ENCODE measurements around the gene PNPLA8.
A peak's percentile ranks its signal among the peaks of the same experiment; 100 is the strongest.

The PNPLA8 gene

DNA sequence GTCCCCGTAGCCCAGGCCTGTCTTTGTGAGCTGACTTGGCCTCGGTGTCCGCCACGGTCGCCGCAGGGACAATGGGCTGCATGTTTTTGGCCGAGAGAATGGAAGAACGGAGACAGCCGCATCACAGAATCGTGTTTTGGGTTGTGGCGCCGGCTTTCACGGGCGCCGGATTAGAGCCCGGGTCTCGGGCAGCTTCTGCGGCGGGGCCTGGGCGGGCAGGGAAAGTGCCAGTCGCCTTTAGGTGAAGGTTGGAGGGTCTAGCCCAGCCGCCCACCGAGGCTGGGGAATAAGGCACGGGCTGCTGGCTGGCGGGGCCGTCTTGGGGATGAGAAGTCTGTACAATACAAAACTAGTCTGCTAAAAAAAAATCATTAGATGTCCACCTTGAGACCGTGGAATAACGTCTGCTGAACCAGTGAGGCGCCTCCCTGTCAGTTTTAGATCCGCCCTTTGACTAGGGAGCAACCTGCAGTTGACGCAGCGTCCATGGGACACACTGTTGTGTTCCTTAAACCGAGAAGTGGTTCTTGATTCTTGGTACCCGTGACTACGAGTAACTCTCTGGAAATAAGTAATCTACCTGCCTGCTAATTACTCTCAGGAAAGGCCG lies 44.3 kb upstream of the PNPLA8 start:
- peaks cover 13% of the 10 kb centered on the region for H3K79me2 ChIP-seq (ENCODE audit: control insufficient read depth, insufficient read depth, low read length, poor library complexity)
- peak; percentile 58 to 74 for DNase-seq
- peak overlapping the region; percentile 87 for H2AFZ ChIP-seq (ENCODE audit: insufficient read depth, low read length, poor library complexity)
- peaks cover 13% of the 10 kb centered on the region for H3K79me1 ChIP-seq (ENCODE audit: low read length)
- H2AK5ac ChIP-seq (ENCODE audit: low read length): peak overlapping the region; percentile 67
- H3K36me3 ChIP-seq (ENCODE audit: control insufficient read depth in 1 of 2, insufficient read depth in 2 of 2, low read length in 2 of 2): peaks cover 0 to 4% of the 10 kb centered on the region in 2 experiments
- peak overlapping the region; percentile 81 for H2BK120ac ChIP-seq (ENCODE audit: insufficient read depth, low read length, poor library complexity)
- no CpG with 5 or more reads among the region's 36 CpGs for WGBS (ENCODE audit: extremely low coverage, insufficient coverage, insufficient read length)
- H4K8ac ChIP-seq (ENCODE audit: low read depth, low read length): peak overlapping the region; percentile 87
- H3K4ac ChIP-seq (ENCODE audit: low read depth, low read length): peak overlapping the region; percentile 21
- no peaks in the 10 kb centered on the region for H3K9me3 ChIP-seq (ENCODE audit: insufficient read depth, low read depth, low read length)
- peak overlapping the region; percentile 89 for H4K91ac ChIP-seq (ENCODE audit: low read depth, low read length)
- H3K18ac ChIP-seq (ENCODE audit: low read length): peak overlapping the region; percentile 80
- peak overlapping the region; percentile 90 for H3K9ac ChIP-seq (ENCODE audit: low read length)
- H4K12ac ChIP-seq (ENCODE audit: low read depth, low read length): peak overlapping the region; percentile 33
- H3K27ac ChIP-seq (ENCODE audit: low read depth, low read length): peak overlapping the region; percentile 76
- no peaks in the 10 kb centered on the region for H3K4me1 ChIP-seq (ENCODE audit: control insufficient read depth in 1 of 2, insufficient read depth in 2 of 2, low read length in 2 of 2)
- H3K23ac ChIP-seq (ENCODE audit: low read length): no peak overlapping the region
- H3K14ac ChIP-seq (ENCODE audit: low read length): peak overlapping the region; percentile 96
- H2BK5ac ChIP-seq (ENCODE audit: low read depth, low read length, poor library complexity): peak overlapping the region; percentile 69
- H3K4me3 ChIP-seq (ENCODE audit: low read depth, low read length): peak overlapping the region; percentile 94
- no peaks in the 10 kb centered on the region for H3K27me3 ChIP-seq (ENCODE audit: insufficient read depth, low read length)
- peak overlapping the region; percentile 94 for H3K4me2 ChIP-seq (ENCODE audit: low read length)
- no peak overlapping the region for H2BK12ac ChIP-seq (ENCODE audit: low read length)

DNA sequence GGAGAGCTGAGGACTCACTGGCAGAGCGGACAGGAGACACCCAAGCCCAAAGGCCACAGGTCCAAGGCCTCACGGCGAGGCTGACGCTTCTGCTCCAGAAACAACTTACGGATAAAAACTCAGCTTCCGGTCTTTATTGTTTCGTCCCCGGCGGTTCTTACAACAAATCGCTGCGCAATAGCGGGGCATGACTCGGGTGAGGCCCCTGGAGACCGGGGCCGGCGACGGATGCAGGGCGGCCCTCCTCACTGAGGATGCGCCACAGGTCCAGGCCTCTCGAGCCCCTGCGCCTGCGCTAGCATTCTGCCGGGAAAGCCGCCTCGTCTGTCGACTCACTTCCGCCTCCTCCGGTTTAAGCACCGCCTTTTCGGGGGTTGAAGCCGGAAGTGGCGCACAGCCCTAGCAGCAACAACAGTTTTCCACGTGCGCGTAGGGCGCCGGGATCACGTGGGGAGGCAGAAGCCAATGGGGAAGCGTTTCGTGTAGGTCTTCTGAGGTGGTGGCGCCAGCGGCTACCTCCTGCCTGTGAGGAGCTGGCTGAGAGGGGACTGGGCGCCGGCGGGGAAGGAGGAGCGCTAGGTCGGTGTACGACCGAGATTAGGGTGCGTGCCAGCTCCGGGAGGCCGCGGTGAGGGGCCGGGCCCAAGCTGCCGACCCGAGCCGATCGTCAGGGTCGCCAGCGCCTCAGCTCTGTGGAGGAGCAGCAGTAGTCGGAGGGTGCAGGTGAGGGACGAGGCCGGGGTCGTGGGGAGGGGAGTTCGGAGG lies 43.6 kb upstream of the PNPLA8 start, which contains the start of the genes DNAJB9 and THAP5:
Gene DNAJB9, plus strand, starts transcription at position 494 of the 765 bp plus-strand sequence. CDS start 1,853 bp downstream, outside the sequence.
Gene THAP5, minus strand, starts transcription at position 326 of the 765 bp plus-strand sequence. Its CDS starts 137 bp downstream, at position 189.
- Histone ChIP-seq H4K8ac (ENCODE audit: low read depth, low read length) (peak within 1 kb of the TSS; percentile 92), H3K14ac (ENCODE audit: low read length) (peak within 1 kb of the TSS; percentile 96), H3K4ac (ENCODE audit: low read depth, low read length) (peak within 1 kb of the TSS; percentile 50), H3K4me1 (ENCODE audit: control insufficient read depth in 1 of 2, insufficient read depth in 2 of 2, low read length in 2 of 2) (no peaks in the 10 kb centered on the region), H4K91ac (ENCODE audit: low read depth, low read length) (peak within 1 kb of the TSS; percentile 89), H3K9me3 (ENCODE audit: insufficient read depth, low read depth, low read length) (no peaks in the 10 kb centered on the region), H3K36me3 (ENCODE audit: control insufficient read depth in 1 of 2, insufficient read depth in 2 of 2, low read length in 2 of 2) (peaks cover 0 to 1% of the 10 kb centered on the region in 2 experiments), H3K4me2 (ENCODE audit: low read length) (peak within 1 kb of the TSS; percentile 94), H2BK120ac (ENCODE audit: insufficient read depth, low read length, poor library complexity) (peak within 1 kb of the TSS; percentile 81), H2BK5ac (ENCODE audit: low read depth, low read length, poor library complexity) (peak within 1 kb of the TSS; percentile 69), H3K23ac (ENCODE audit: low read length) (no peak within 1 kb of the TSS), H3K4me3 (ENCODE audit: low read depth, low read length) (peak within 1 kb of the TSS; percentile 94), H3K79me1 (ENCODE audit: low read length) (peaks cover 13% of the 10 kb centered on the region), H3K27me3 (ENCODE audit: insufficient read depth, low read length) (no peaks in the 10 kb centered on the region), H2AFZ (ENCODE audit: insufficient read depth, low read length, poor library complexity) (peak within 1 kb of the TSS; percentile 87), H3K9ac (ENCODE audit: low read length) (peak within 1 kb of the TSS; percentile 90), H4K12ac (ENCODE audit: low read depth, low read length) (peak within 1 kb of the TSS; percentile 89), H3K27ac (ENCODE audit: low read depth, low read length) (peak within 1 kb of the TSS; percentile 85), H3K18ac (ENCODE audit: low read length) (peak within 1 kb of the TSS; percentile 86), H2BK12ac (ENCODE audit: low read length) (no peak within 1 kb of the TSS), H2AK5ac (ENCODE audit: low read length) (peak within 1 kb of the TSS; percentile 67), H3K79me2 (ENCODE audit: control insufficient read depth, insufficient read depth, low read length, poor library complexity) (peaks cover 13% of the 10 kb centered on the region)
- WGBS (ENCODE audit: extremely low coverage, insufficient coverage, insufficient read length): no CpG with 5 or more reads among the region's 65 CpGs
- DNase-seq: peak; percentile 100

DNA sequence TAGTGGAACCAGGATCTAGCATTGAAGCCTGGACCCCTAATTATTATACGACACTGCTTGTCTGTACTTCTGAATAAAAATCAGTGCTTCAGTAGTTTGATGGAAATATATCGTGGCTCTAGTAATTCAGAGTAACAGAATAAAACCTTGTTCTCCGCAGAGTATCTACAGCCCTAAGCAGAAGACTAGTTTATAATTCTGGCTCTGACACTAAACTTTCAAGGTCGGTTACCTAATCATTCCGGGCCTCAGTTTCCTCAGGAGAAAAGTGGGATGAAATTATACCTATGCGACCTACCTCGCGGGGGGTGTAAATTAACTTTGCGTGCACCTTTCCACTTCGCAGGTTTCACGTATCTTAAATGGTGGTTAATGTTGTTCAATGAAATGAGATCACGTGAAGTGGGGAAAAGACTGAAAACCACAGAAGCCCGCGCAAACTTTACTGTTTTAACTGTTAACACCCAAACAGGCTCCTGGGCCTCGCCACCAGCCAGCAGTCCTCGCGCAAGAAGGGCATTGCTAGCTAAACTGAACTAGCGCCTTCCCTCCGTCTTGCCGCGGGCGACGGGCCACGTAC lies 43.0 kb upstream of the PNPLA8 start:
- H3K4ac ChIP-seq (ENCODE audit: low read depth, low read length): peak overlapping the region; percentile 50
- WGBS (ENCODE audit: extremely low coverage, insufficient coverage, insufficient read length): no CpG with 5 or more reads among the region's 24 CpGs
- H3K79me1 ChIP-seq (ENCODE audit: low read length): peaks cover 13% of the 10 kb centered on the region
- H4K12ac ChIP-seq (ENCODE audit: low read depth, low read length): peak overlapping the region; percentile 89
- peaks cover 0 to 1% of the 10 kb centered on the region in 2 experiments for H3K36me3 ChIP-seq (ENCODE audit: control insufficient read depth in 1 of 2, insufficient read depth in 2 of 2, low read length in 2 of 2)
- H2AFZ ChIP-seq (ENCODE audit: insufficient read depth, low read length, poor library complexity): peak overlapping the region; percentile 64
- H3K14ac ChIP-seq (ENCODE audit: low read length): peak overlapping the region; percentile 92
- H3K9me3 ChIP-seq (ENCODE audit: insufficient read depth, low read depth, low read length): no peaks in the 10 kb centered on the region
- peak overlapping the region; percentile 83 for H4K91ac ChIP-seq (ENCODE audit: low read depth, low read length)
- H2BK120ac ChIP-seq (ENCODE audit: insufficient read depth, low read length, poor library complexity): peak overlapping the region; percentile 40
- peak overlapping the region; percentile 49 for H2AK5ac ChIP-seq (ENCODE audit: low read length)
- no peak for DNase-seq
- no peak overlapping the region for H3K23ac ChIP-seq (ENCODE audit: low read length)
- peak overlapping the region; percentile 60 for H2BK5ac ChIP-seq (ENCODE audit: low read depth, low read length, poor library complexity)
- peaks cover 13% of the 10 kb centered on the region for H3K79me2 ChIP-seq (ENCODE audit: control insufficient read depth, insufficient read depth, low read length, poor library complexity)
- H4K8ac ChIP-seq (ENCODE audit: low read depth, low read length): peak overlapping the region; percentile 92
- H3K4me3 ChIP-seq (ENCODE audit: low read depth, low read length): peak overlapping the region; percentile 86
- peak overlapping the region; percentile 70 for H3K4me2 ChIP-seq (ENCODE audit: low read length)
- H3K18ac ChIP-seq (ENCODE audit: low read length): peak overlapping the region; percentile 86
- H3K27me3 ChIP-seq (ENCODE audit: insufficient read depth, low read length): no peaks in the 10 kb centered on the region
- H2BK12ac ChIP-seq (ENCODE audit: low read length): no peak overlapping the region
- peak overlapping the region; percentile 85 for H3K27ac ChIP-seq (ENCODE audit: low read depth, low read length)
- peak overlapping the region; percentile 77 for H3K9ac ChIP-seq (ENCODE audit: low read length)
- no peaks in the 10 kb centered on the region for H3K4me1 ChIP-seq (ENCODE audit: control insufficient read depth in 1 of 2, insufficient read depth in 2 of 2, low read length in 2 of 2)

DNA sequence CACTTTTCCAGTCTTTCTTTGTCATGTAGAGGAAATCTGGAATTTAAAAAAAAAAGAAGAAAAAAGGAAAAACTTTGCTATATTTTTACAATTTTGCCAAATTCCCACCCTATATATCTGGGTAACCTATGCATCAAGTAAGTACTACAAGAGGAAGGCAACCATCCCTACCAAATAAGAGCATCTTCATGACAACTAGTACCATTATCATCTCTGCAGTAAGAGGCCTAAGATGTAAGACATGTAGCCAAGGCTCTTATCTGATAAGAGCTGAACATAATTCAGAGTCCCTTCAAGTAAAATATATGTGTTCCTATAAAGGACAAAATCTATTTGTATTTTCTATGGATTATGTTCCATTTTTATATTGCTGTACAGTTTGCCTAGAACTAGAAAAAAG lies 40.1 kb upstream of the PNPLA8 start:
- Histone ChIP-seq H4K91ac (ENCODE audit: low read depth, low read length) (no peak overlapping the region), H3K36me3 (ENCODE audit: control insufficient read depth in 1 of 2, insufficient read depth in 2 of 2, low read length in 2 of 2) (no peaks in the 10 kb centered on the region), H4K12ac (ENCODE audit: low read depth, low read length) (no peak overlapping the region), H2BK12ac (ENCODE audit: low read length) (no peak overlapping the region), H3K18ac (ENCODE audit: low read length) (no peak overlapping the region), H2BK5ac (ENCODE audit: low read depth, low read length, poor library complexity) (no peak overlapping the region), H3K4ac (ENCODE audit: low read depth, low read length) (no peak overlapping the region), H2BK120ac (ENCODE audit: insufficient read depth, low read length, poor library complexity) (no peak overlapping the region), H3K79me2 (ENCODE audit: control insufficient read depth, insufficient read depth, low read length, poor library complexity) (peaks cover 13% of the 10 kb centered on the region), H4K8ac (ENCODE audit: low read depth, low read length) (no peak overlapping the region), H3K4me1 (ENCODE audit: control insufficient read depth in 1 of 2, insufficient read depth in 2 of 2, low read length in 2 of 2) (no peaks in the 10 kb centered on the region), H3K79me1 (ENCODE audit: low read length) (peaks cover 13% of the 10 kb centered on the region), H3K4me2 (ENCODE audit: low read length) (no peak overlapping the region), H2AFZ (ENCODE audit: insufficient read depth, low read length, poor library complexity) (no peak overlapping the region), H3K9me3 (ENCODE audit: insufficient read depth, low read depth, low read length) (no peaks in the 10 kb centered on the region), H3K4me3 (ENCODE audit: low read depth, low read length) (no peak overlapping the region), H3K14ac (ENCODE audit: low read length) (no peak overlapping the region), H3K23ac (ENCODE audit: low read length) (no peak overlapping the region), H3K27ac (ENCODE audit: low read depth, low read length) (no peak overlapping the region), H3K27me3 (ENCODE audit: insufficient read depth, low read length) (no peaks in the 10 kb centered on the region), H3K9ac (ENCODE audit: low read length) (no peak overlapping the region), H2AK5ac (ENCODE audit: low read length) (no peak overlapping the region)
- no peak for DNase-seq
